Heart left ventricle (tissue), 13 donors: Measurements from ENCODE around the gene MYL7.

ENCODE experiments used
- POLR2A ChIP-seq, 2 donors: fragments of 450-650 bp; IDR thresholded peaks; one replicate each; pipeline ENCODE4 v1.6.1; 2017; ENCODE audit warnings: antibody characterized with exemption in 2 of 2, mild to moderate bottlenecking in 2 of 2, moderate library complexity in 2 of 2
- TF ChIP-seq, protein P1 (sequence below), 12 donors: fragments of 200-600 bp; sonication (generic) in 4 of 12; IDR thresholded peaks; one replicate each; pipeline versions ENCODE4 v1.5.0 to v1.8.0; 2018 to 2022; ENCODE audit warnings: antibody characterized with exemption in 12 of 12, mild to moderate bottlenecking in 5 of 12
- donor health status: ischemic (EF 13 %, LVEDD 7.1; RV severe dilation, severe dysfunction).
- donor health status: DM: no; HTN: yes; CAD: no.
- donor health status: DM: no; HTN: no; CAD: no.
- donor health status: ischemic (EF 25% LVEDD 6.9; RV normal size, moderate dysfunction).
- donor health status: ischemic (EF 25% LVEDD 5.7; RV mildly dilated, moderate dysfunction).
- donor health status: ischemic (EF 35%, LVEDD 5.7; RV mildly dilated, moderate dysfunction).
- donor health status: nonischemic (EF 11% LVEDD 7.7; RV severe dilation, severe dysfunction).
- donor health status: DM: yes; HTN: yes; CAD: no.
- donor health status: PGD.
- donor health status: ischemic (EF 29% LVEDD 5.4; RV normal size, mild dysfunction).
- donor health status: nonischemic (EF 23%, LVEDD 6.1; RV moderate dilation, normal function).

DNA sequence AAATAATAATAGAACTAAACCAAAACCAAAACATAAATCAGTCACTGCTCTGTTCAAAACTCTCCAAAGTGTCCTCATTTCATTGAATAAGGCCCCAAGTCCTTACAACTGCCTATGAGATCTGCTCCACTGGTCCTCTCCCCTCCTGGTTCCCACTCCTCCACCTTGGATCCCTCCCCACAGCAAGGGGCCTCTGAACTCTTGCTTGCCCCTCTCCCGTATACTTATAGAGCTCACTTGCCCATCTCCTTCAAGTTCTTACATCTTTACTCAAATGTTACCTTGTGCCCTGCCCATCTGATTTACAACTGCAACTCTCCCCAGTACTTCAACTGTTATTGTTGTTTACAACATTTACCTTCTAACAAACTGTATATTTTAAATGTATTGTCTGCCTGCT, 18.6 kb downstream of the MYL7 start:
- TF ChIP-seq, protein P1, sequence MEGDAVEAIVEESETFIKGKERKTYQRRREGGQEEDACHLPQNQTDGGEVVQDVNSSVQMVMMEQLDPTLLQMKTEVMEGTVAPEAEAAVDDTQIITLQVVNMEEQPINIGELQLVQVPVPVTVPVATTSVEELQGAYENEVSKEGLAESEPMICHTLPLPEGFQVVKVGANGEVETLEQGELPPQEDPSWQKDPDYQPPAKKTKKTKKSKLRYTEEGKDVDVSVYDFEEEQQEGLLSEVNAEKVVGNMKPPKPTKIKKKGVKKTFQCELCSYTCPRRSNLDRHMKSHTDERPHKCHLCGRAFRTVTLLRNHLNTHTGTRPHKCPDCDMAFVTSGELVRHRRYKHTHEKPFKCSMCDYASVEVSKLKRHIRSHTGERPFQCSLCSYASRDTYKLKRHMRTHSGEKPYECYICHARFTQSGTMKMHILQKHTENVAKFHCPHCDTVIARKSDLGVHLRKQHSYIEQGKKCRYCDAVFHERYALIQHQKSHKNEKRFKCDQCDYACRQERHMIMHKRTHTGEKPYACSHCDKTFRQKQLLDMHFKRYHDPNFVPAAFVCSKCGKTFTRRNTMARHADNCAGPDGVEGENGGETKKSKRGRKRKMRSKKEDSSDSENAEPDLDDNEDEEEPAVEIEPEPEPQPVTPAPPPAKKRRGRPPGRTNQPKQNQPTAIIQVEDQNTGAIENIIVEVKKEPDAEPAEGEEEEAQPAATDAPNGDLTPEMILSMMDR (IDR thresholded peaks at IDR 0.05): no peak
- TF ChIP-seq POLR2A (IDR thresholded peaks at IDR 0.05): no peak
